Lower leg skin (tissue), 4 donors: ENCODE results near the gene ZNF491. TPM values are rescaled to one million over a fixed set of nuclear protein-coding genes. Genes with fewer than 3 reads are reported as not detected.
"Not testable (repeated sequence)": the region's sequence is repeated elsewhere in the genome, so short reads cannot be mapped to it uniquely, and the experiment has no call there.

ENCODE experiments used
- DNase-seq, 2 donors: peaks; one replicate each; pipeline ENCODE4 v3.0.0-alpha.2; 2019; ENCODE audit warnings: low spot score in 2 of 2
- H3K4me3 ChIP-seq: fragments of 200-600 bp; sonication (generic); 2 replicates; pipeline ENCODE4 v1.5.1; 2017; ENCODE audit warnings: mild to moderate bottlenecking, low read depth; ENCODE audit not compliant: poor library complexity, severe bottlenecking
- CTCF ChIP-seq, 3 donors: fragments of 450-650 bp; IDR thresholded peaks; one replicate each; pipeline ENCODE4 v1.5.1; 2016; ENCODE audit warnings: antibody characterized with exemption in 3 of 3, mild to moderate bottlenecking in 3 of 3, moderate library complexity in 2 of 3
- POLR2A ChIP-seq, 2 donors: fragments of 450-650 bp; IDR thresholded peaks; one replicate each; pipeline ENCODE4 v1.6.1; 2016 to 2017; ENCODE audit warnings: antibody characterized with exemption in 2 of 2, mild to moderate bottlenecking in 1 of 2, moderate library complexity in 1 of 2
- WGBS, 2 donors: methylation state at CpG; one replicate each; pipeline ENCODE4 v1.1.5; 2018; 5-methylcytosine and 5-hydroxymethylcytosine counted together
- intact Hi-C: fragments of 100-400 bp; cut with DNase I; formaldehyde crosslinking; loops from one replicate; pipeline ENCODE4 v1.15.0; 2023; ENCODE audit warnings: low total_unique reads
- total RNA-seq, 4 donors: library from RNA; depleted of rRNA; stranded (reverse); fragments of >200 nt; gene quantifications; one replicate each; pipeline ENCODE4 v1.1.0, GENCODE V29; 2016

Gene ZNF491
- total RNA-seq, 4 donors from 2014 or later, result 0.74 to 2.1 (median 1.3) TPM; not detected in 1

DNA sequence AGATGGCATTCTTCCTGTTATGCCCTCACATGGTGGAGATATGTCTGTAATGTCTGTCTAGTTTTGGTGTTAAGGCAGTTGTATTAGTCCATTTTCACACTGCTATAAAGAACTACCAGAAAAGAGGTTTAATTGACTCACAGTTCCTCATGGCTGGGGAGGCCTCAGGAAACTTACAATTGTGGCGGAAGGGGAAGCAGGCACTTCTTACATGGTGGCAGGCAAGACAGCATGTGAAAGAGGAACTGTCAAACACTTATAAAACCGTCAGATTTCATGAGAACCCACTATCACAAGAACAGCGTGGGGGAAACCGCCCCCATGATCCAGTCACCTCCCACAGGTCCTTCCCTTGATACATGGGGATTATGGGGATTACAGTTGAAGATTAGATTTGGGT is 28.3 kb upstream of the ZNF491 start:
- no peak for TF ChIP-seq POLR2A (IDR thresholded peaks at IDR 0.05)
- no peak for TF ChIP-seq CTCF (IDR thresholded peaks at IDR 0.05)
- H3K4me3 ChIP-seq, result no peak overlapping the region
- intact Hi-C loops, result no loop called here
- 94 to 98% methylated on average over 4 of the region's 4 CpGs for WGBS, 2 donors
- no peak for DNase-seq

- DNase-seq, H3K4me3 ChIP-seq, intact Hi-C loops: not testable (repeated sequence)
- 79 to 90% methylated on average over 8 to 11 of the region's 11 CpGs for WGBS, 2 donors
Measured at GRCh38 chr19:11771520-11771919, 26.8 kb upstream of the ZNF491 start.

- intact Hi-C loops, result not testable (repeated sequence)
Measured at GRCh38 chr19:11776669-11777068, 21.7 kb upstream of the ZNF491 start.

GRCh38 chr19:11780431-11781020 is 17.8 kb upstream of the ZNF491 start:
- no peak overlapping the region for H3K4me3 ChIP-seq
- intact Hi-C loops, result no loop called here
- WGBS, 2 donors, result 95 to 98% methylated on average over 7 of the region's 7 CpGs
- TF ChIP-seq CTCF (IDR thresholded peaks at IDR 0.05), result no peak
- TF ChIP-seq POLR2A (IDR thresholded peaks at IDR 0.05), result no peak
- no peak for DNase-seq

More at GRCh38 chr19:11776669-11777068, 21.7 kb upstream of the ZNF491 start:
- WGBS, 2 donors, result 99% methylated on average over 11 of the region's 11 CpGs
- DNase-seq, H3K4me3 ChIP-seq: not testable (repeated sequence)

GRCh38 chr19:11781295-11782057 is 16.8 kb upstream of the ZNF491 start:
- 98% methylated on average over 5 of the region's 5 CpGs for WGBS, 2 donors
- DNase-seq, result no peak
- intact Hi-C loops, result no loop called here
- H3K4me3 ChIP-seq, result no peak overlapping the region
- TF ChIP-seq CTCF (IDR thresholded peaks at IDR 0.05), result no peak
- no peak for TF ChIP-seq POLR2A (IDR thresholded peaks at IDR 0.05)

DNA sequence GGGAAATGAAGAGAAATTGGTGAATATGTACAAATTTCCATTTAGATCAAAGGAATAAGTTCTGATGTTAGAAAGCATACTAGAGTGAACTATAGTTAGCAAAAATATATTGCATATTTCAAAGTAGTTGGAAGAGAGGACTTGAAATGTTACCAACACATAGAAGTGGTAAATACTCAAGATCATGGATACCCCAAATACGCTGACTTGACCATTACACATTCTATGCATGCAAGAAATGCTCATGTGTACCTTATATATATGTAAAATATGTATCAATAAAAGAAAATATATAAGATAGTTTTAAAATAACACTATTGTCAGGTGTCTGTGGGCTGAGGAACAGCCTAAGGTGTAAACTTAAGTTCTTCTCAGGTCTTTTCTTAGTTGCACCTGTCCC is 14.6 kb upstream of the ZNF491 start:
- TF ChIP-seq CTCF (IDR thresholded peaks at IDR 0.05) (no peak), POLR2A (IDR thresholded peaks at IDR 0.05) (no peak)
- intact Hi-C loops, result no loop called here
- no peak for DNase-seq
- WGBS, 2 donors, result 100% methylated on average over 1 of the region's 1 CpG
- no peak overlapping the region for H3K4me3 ChIP-seq
